Epidermal melanocyte (primary cell): ENCODE measurements around the gene MACROD2.
"Not testable (repeated sequence)": the region's sequence is repeated elsewhere in the genome, so short reads cannot be mapped to it uniquely, and the experiment has no call there.

Source experiments
- DNase-seq: peaks from one replicate; pipeline ENCODE4 v3.0.0; 2011; ENCODE audit warnings: low spot score; ENCODE audit not compliant: insufficient read length

Gene MACROD2

DNA sequence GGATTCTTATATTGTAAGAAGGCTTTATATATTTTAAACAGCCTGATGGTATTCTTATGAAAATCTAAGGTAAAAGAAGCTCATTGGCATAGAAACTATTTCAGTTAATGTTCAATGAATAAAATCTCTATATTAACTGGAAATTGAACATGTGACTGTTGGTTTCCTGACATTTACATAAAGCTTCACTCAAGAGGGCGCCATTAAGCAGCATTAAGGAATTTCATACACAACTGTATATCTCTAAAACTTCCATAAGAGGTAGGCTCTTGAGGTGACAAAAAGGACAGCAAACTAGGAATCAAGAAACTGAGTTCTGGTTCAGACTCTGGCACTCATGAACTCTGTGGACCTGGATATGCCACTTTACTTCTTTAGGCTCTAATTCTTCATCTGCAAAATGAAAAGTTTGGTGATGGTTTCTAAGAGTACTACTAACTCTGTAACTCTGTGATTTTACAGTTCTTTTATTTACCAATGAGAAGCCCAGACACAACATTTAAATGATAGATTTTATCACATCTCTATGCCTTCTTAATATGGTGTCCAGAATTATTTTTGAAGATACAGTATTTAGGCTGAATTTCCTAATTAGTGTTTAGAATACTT, 194.6 kb downstream of the MACROD2 start:
- DNase-seq: no peak

DNA sequence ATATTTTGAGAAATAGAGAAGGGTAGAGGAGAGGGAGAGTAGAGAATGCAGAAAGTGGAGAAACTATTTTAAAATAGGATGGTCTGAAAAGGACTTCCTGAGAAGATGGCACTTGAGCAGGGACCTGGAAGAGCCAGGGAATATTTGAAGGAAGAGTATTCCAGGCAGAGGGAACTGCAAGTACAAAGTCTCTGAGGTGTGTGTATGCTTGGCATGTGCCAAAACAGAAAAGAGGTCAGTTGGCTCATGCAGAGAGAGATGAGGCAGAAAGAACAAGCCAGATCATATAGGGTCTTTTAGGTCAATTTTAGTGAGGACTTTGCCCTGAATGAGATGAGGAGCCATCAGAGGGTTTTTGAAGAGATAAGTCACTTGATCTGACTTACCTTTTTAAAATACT, 196.2 kb downstream of the MACROD2 start:
- no peak for DNase-seq

DNA sequence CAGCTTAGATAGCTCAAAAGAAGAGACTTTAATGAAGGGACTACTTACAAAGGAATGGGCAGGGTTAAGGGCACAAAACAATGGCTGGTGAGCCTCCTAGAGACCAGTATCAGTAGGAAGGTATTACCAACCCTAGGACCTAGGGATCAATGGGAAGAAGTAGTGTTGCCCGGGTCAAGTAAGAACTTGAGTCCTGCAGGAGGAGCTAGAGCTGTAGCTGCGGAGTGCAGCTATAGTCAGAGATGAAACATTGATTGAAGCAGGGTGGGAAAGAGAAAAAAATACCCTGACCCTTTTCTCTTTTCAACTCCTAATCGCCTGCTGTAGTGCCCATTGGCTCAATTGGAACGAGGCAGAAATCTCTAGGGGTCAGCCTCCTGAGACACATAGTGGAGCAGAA, 198.1 kb downstream of the MACROD2 start:
- DNase-seq: no peak

DNA sequence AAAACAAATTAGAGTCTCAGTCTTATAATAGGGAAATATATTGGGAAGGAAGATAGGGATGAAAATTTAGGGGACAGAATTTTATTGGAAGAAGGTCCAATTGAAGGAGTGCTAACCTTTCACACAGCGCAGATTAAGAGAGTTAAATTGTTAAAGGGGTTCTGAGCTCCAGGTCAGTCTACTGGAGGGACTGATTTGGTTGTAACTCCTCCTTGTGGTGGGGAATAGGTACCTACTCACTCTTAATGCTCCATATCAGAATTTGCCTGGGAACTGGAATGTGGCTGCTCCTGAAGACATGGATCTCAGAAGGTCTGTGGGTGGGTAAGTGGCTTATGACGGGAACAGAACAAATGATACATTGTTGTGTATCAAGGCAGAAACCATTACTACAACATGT, 198.6 kb downstream of the MACROD2 start:
- DNase-seq: no peak

DNA sequence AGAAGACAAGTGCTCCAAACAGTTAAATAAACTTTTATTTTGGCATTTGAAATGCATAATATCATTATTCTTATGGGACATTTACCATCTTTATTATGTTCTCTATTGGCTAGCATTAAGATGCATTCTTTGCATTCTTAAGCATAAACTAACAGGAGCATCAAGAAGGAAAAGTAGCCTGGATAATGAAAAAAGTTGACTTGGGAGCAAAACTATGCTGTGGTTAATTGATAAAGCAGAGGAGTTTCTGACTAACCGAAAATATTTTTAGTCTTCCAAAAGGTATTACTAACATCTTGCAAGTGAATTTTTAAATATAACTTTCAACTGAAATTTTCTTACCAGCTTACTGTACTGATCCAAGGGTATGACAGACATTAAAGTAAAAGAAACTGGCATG, 201.8 kb downstream of the MACROD2 start:
- DNase-seq: no peak

DNA sequence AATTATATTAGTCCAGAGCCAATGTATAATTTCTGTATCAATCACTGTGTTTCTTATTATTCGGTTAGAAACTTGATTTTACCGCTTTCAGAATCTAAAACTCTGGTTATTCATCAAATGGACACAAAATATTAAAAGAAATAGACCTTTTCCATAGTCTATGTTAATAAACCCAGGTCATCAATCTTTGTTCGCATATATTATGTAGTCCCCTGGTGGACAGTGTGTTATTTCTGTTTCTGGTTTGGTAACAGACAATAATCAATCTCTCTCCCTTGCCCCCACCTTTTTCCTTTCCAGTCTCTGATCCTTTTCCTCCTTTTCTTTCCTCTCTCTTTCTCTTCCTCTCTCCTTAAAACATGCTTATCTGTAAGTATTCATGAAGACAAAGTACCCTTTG, 203.1 kb downstream of the MACROD2 start:
- DNase-seq: no peak

DNA sequence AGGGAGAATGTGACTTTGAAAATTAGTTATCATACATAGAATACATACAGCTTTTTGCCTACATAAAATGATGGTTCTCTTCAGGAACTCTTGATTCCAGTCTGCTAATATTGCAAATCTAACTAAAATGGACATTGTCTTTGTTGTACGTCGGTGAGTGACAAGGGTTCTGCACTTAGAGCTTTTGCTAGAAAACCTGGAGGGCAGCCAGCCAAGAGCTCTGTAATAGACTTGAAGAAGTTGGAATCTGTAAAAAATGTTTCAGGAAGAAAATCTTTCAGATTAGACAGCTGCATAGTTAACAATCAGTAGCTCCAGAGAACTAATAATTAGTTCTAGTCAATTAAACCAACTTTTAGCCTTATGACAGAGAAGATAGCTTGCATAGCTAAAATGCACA, 203.8 kb downstream of the MACROD2 start:
- DNase-seq: no peak

DNA sequence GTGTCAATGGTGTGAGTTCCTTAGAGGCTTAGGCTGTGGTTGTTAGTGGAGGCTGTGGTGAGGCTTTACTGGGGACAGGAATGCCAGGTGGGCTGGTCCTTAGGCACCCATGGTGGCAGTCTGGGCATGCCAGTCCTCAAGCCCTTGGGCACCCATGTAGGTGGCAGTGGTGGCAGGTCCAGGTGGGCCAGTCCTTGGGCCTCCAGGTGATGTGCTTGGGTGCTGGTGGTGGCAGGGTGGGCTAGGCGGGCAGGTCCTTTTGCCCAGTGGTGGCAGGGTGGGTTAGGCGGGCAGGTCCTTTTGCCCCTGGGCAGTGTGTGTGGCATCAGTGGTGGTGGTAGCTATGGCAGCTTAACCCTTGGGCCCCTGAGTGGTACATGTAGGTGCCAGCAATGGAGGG, 208.3 kb downstream of the MACROD2 start:
- DNase-seq: no peak

DNA sequence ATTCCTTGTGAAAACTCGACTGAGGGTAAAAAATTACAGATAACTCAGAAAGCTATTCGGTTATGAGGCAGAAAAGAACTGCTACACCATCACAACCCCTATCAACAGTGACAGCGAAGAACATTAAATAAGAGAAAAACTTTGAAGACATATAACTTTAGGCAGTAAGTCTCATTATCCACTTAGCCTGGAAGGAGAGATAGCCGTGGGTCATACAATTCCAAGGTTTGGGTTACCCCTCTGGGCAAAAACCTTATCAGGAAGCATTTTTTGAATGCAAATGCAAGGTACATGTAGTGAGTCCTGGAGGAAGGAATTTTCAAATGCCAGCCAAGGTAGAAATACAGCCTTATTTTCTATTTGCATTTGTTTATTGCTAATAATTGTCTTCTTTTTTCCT, 212.3 kb downstream of the MACROD2 start:
- DNase-seq: no peak

DNA sequence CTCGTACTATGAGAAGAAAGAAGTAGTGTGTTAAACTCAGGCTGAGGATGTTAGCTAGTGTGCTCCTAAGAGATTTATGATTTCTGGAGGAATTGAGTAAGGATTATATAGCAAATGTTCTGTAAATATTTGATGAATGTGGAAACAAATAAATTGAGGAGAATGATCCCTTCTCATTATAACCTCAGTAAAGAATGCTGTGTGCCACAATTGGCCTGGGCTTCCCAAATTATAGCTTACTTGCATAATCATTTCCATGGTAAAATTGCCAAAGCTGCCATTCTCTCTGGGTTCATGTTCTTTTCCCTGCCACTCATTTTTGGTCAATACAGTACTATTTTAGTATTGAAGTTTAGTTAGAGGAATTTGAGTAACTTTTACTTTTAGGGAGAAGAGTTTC, 213.6 kb downstream of the MACROD2 start:
- no peak for DNase-seq

DNA sequence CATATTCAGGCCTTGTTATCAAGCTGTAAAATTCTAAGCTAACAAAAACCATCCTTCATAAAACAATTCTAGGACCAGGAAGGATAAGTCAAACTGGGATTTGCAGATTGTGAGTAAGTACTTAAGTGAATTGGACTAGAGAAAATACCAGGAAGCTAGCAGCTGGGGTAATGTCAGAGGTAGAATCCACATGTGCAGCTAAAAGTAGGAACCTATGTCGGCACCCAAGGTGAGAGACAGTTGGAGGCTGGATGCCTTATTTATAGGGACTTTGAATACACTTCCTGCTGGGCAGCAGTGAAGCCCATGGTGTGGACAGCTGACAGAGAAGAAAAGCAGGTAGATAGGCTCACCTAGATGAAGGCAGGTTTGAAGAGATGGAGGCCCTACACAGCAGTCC, 214.8 kb downstream of the MACROD2 start:
- no peak for DNase-seq

DNA sequence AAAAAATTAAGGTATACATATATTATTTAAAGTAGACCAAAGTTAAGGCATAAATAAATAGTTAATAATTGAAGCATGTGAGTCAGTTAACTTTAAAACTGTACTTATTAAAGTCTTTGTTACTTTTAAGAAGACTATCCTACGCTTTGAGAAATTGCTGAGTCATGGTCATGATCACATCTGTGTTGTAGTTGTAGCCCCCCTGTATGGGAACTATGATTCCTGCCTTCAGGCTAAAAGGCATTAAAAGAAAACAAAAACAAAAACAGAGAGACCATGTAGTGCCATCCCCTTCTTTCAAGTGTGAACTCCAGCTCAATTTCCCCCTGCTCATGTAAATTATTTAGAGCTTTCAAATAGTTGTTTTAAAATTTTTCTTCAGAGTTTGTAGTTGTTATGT, 218.7 kb downstream of the MACROD2 start:
- DNase-seq: no peak

DNA sequence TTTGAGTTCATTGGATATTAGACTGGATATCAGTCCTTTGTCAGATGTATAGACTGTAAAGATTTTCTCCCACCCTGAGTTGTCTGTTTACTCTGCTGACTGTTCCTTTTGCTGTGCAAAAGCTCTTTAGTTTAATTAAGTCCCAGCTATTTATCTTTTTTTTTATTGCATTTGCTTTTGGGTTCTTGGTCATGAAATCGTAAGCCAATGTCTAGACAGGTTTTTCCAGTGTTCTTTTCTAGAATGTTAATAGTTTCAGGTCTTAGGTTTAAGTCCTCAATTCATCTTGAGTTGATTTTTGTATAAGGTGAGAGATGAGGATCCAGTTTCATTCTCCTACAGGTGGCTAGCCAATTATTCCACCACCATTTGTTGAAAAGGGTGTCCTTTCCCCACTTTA, 220.6 kb downstream of the MACROD2 start:
- not testable (repeated sequence) for DNase-seq

DNA sequence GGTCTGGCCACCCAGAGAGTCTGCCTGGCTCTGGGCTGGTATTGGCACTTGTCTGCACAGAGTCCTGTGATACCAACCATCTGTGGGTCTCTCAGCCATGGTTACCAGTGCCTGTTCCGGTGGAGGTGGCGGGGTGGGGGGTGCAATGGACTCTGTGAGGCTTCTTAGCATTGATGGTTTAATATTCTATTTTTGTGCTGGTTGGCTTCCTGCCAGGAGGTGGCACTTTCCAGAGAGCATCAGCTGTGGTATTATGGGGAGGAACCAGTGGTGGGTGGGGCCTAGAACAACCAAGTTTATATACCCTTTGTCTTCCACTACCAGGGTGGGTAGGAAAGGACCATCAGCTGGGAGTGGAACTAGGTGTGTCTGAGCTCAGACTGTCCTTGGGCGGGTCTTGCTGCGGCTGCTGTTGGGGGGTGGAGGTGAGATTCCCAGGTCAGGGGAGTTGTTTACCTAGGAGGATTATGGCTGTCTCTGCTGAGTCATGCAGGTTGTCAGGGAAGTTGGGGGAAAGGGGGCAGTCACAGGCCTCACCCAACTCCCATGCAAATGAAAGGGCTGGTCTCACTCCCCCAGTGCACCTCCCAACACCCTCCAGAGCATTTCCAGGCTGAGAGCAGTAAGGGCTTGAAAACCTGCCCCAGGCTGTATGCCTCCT, 224.6 kb downstream of the MACROD2 start:
- DNase-seq: no peak

DNA sequence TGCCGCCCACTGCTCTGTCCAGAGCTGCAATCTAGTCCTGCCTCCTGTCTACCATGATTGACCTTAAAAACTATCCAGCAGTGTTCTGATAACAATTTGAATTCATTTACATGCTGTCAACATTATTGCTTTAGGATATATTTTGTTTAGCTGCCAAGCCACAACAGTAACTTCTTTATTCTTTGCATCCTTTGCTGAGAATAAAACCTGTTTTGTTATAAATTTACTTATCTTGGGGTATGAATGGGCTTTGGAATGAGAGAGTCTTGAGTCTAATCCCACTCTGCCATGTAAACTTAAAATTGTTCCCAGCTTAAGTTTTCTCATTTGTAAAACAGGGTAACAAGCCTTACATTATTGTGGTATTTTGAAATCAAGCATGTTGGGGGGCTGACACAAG, 225.7 kb downstream of the MACROD2 start:
- DNase-seq: no peak

DNA sequence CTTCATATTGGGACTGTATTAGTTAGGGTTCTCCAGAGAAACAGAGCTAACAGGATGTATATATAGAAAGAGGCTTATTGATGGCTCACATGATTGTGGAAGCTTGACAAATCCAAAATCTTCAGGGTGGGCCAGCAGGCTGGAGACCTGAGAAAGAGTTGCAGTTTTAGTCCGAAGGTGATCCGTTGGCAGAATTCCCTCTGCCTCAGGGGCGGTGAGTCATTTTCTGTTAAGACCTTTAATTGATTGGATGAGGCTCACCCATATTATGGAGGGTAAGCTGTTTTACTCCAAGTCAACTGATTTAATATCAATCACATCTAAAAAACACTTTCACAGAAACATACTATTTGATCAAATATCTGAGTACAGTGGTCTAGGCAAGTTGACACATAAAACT, 228.5 kb downstream of the MACROD2 start:
- no peak for DNase-seq

DNA sequence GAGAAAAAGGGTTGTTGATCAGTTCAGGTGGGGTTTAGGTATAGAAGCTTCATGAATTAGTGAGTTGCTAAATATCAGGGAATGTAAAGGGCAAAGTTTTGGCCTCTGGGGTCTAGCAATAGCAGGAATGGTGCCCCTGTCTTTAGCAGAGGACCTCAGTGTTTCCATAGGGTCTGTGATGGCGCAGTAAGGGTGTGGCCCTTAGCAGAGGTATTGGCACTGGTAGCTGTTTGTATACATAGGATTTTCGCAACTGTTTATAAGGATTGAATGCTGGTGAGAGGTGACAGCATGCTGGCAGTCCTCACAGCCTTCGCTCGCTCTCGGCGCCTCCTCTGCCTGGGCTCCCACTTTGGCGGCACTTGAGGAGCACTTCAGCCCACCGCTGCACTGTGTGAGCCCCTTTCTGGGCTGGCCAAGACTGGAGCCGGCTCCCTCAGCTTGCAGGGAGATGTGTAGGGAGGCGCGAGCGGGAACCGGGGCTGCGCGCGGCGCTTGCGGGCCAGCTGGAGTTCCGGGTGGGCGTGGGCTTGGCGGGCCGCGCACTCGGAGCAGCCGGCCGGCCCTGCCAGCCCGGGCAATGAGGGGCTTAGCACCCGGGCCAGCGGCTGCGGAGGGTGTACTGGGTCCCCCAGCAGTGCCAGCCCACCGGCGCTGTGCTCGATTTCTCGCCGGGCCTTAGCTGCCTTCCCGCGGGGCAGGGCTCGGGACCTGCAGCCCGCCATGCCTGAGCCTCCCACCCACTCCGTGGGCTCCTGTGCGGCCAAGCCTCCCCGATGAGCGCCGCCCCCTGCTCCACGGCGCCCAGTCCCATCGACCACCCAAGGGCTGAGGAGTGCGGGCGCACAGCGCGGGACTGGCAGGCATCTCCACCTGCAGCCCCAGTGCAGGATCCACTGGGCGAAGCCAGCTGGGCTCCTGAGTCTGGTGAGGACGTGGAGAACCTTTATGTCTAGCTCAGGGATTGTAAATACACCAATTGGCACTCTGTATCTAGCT, 231.0 kb downstream of the MACROD2 start:
- not testable (repeated sequence) for DNase-seq

DNA sequence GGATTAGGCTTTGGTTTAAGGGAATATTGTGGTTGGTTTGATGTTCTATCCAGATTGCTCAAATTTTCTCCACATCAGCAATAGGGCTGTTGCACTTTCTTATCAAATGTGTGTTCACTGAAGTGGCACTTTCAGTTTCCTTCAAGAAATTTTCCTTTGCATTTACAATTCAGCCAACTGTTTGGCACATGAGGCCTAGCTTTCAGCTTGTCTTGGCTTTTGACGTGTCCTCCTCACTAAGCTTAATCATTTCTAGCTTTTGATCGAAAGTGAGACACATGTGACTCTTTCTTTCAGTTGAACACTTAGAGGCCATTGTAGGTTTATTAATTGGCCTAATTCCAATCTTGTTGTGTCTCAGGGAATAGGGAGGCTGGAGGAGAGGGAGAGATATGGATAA, 237.3 kb downstream of the MACROD2 start:
- DNase-seq: no peak

DNA sequence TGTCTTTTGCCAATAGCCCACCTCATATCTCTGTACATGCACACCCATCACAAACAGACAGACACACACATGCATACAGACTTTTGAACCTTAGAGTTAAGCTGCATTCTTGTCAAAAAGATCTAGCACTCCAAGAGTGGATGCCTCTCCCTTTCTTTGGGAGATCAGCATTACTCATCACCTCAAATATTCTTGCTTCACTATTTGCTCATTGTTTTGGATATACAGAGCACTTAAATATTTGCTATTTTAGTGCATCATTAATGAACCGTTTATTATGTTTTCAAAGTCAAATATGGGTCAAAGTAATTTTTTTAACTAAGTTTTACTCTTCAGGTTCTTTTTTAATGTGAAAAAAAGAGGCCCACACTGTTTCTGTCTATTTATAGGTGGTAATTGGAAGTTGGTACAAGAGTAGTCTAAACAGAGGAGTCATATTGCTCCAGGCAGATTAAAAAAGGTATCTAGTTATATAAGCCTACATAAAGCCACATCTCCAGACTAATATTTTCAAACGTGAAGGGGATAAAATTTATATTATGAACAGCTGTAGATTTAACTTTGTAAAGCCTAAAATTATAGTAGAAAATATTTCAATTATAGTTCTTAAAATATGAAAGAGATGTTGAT, 239.5 kb downstream of the MACROD2 start:
- no peak for DNase-seq

DNA sequence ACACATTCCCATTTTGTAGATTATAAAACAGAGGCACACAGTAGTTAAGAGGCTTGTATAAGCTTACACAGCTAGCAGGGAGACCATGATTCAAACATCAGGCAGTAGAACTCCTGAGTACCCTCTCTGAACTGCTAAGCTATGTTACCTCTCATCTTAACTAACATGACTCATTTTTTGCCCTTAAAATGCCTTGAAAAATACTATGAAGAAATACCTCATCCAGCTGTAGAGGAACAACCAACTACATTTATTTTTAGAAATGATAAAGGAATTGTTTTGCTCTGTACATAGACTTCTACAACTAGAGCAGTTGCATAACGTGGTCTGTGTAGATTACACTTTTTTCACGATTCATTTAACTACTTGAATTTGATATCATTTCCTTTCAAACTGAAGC, 240.0 kb downstream of the MACROD2 start:
- no peak for DNase-seq

DNA sequence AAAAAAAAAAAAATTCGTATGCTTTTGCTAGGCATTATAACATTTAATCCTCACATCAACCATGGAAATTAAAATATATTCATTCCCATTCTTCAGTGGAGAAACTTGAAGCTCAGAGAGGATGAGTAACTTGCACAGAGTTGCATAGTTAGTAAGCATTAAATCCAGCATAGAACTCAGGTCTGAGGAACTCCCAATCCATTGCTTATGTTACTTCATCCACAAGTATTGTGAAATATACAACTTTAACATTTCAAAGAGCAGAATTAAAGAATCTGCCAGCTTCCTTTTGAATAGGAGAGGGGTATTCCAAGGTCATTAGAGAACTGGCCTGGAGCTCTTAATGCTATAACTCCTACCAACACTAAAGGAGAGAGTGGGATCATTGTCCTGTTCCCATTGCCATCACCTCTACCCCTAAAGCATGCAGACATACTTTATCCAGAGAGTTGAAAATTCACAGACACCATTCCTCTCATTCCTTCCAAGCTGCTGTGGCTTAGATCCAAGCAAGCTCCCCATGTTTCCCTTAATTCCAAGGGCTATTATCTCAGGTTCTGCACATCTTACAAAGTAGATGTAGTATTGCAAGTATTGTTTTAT, 250.2 kb downstream of the MACROD2 start:
- DNase-seq: no peak
